GM19397 (cell line): ENCODE measurements around the gene COL4A2.
"Not testable (repeated sequence)": the region's sequence is repeated elsewhere in the genome, so short reads cannot be mapped to it uniquely, and the experiment has no call there.

Source experiments
- ATAC-seq: cut with Tn5 transposase; IDR thresholded peaks from one replicate; pipeline ENCODE4 v1.9.1; 2021; ENCODE audit warnings: mild to moderate bottlenecking, moderate library complexity; ENCODE audit not compliant: unreplicated experiment

The COL4A2 gene

GRCh38 chr13:110484290-110485048 is 177.4 kb downstream of the COL4A2 start:
- ATAC-seq: no peak

GRCh38 chr13:110485604-110486003 is 178.5 kb downstream of the COL4A2 start:
- no peak for ATAC-seq

GRCh38 chr13:110486061-110486715 is 179.1 kb downstream of the COL4A2 start:
- ATAC-seq: no peak

GRCh38 chr13:110486880-110487279 is 179.8 kb downstream of the COL4A2 start:
- ATAC-seq: not testable (repeated sequence)

GRCh38 chr13:110490009-110490770 is 183.1 kb downstream of the COL4A2 start:
- ATAC-seq: no peak

- no peak for ATAC-seq
Observed at GRCh38 chr13:110491869-110492678, 185.0 kb downstream of the COL4A2 start.

DNA sequence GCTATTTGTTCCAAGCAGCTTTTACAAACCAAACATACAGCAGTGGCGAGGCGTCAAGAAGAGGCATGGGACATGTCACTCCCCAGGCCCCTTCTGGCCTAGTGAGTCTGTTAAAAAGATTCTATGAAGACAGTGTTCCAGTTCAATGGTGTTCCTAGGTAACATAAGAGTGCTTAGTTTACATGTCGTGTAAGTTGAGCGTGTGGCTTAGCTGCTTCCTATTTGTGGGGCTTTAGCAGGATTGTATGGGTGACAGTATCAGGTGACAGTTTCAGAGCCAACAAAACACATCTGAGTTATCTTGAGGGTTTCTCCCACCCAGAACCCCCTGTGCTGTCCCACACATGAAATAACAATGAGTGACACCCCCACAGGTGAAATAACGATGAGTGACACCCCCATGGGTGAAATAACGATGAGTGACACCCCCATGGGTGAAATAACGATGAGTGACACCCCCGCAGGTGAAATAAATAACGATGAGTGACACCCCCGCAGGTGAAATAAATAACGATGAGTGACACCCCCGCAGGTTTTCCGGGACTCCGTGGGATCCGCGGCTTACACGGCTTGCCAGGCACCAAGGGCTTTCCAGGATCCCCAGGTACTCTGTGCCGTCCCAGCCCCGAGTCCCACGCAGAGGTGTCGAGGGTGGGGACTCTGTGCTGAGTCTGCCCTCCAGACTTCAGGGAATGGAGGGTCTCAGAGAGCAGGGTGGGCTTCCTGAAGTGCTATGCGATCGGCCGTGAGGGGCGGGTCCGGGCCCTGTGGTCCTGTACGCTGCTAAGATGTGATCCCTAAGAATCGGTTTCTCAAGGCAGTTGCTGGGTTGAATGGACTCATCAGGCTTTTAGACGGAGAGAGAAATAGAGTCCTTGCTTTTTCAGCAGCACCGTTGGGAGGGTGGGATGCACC is 185.9 kb downstream of the COL4A2 start:
- no peak for ATAC-seq

DNA sequence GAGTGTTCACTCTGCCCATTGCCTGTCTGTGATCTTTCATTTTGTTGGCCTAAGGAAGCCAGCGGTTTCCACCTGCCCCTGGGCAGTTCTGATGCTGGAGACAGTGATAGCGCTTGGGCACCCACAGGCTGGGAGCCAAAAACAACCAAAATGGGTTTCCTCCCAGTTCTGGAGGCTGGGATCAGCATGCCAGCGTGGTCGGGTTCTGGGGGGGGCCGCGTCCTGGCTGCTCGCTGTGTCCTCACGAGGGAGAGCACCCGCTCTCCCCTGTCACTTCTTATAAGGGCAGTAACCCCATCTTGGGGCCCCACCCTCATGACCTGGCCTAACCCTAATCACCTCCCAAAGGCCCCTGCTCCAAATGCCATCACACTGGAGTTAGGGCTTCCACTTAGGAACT is 186.5 kb downstream of the COL4A2 start:
- ATAC-seq: no peak

DNA sequence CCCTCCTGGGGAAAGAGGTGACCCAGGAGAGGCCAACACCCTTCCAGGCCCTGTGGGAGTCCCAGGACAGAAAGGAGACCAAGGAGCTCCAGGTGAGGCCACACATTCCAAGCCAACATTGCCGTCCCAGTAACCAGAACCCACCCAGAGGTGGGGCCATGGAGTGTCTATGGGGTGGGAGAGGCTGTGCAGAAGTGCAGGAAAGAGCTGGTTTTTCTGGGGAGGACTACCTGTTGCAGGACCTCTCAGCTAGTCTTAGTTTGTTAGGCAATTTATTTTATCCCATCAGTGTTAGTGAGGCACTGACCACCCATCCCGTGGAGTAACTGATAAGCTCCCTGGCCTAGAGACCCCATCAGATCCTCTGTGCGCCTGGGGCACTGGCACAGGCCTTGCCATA is 188.3 kb downstream of the COL4A2 start:
- no peak for ATAC-seq

- no peak for ATAC-seq
Observed at GRCh38 chr13:110495881-110496280, 188.8 kb downstream of the COL4A2 start.

GRCh38 chr13:110496281-110496680 is 189.2 kb downstream of the COL4A2 start:
- no peak for ATAC-seq

GRCh38 chr13:110497003-110497402 is 189.9 kb downstream of the COL4A2 start:
- no peak for ATAC-seq

- not testable (repeated sequence) for ATAC-seq
Observed at GRCh38 chr13:110497896-110498295, 190.8 kb downstream of the COL4A2 start.

DNA sequence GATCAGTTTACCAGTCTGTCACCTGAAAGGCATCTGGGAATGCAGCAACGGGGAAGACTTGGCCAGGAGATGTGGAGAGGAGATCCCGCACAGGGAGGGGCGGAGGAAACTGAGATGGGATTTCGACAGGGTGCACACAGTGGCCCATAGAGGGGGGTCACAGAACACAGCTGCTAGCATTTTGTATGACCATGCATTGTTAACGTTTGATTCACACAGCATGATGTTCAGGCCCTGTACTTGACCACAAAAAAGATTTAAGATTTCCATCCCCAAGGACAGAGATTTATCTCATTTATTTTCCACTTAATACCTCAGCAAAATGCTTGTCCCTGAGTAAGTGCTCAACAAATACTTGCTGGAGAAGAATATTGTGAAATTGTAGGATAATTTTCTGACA is 191.2 kb downstream of the COL4A2 start:
- ATAC-seq: no peak

DNA sequence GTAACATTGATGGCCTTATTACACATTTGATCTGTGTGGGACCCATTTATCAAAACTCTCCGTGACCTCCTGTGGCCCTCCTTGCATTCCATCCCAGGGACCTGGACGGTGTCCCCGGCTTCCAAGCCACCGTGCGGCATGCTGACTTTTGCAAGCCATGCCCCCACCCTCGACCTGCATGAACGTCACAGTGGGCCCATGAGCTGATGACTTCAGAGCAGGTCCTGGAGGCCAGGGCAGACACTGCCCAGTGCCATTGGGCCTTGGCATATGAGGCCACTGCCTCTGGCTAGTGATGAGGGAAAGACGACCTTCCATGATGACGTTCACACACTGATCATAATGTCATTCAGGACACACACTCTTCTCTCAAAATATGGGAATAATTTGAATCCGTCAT is 191.7 kb downstream of the COL4A2 start:
- no peak for ATAC-seq

GRCh38 chr13:110499621-110500281 is 192.7 kb downstream of the COL4A2 start:
- ATAC-seq: no peak

- ATAC-seq: no peak
Observed at GRCh38 chr13:110500341-110500740, 193.3 kb downstream of the COL4A2 start.

GRCh38 chr13:110501188-110501587 is 194.1 kb downstream of the COL4A2 start:
- no peak for ATAC-seq
